Measurements from ENCODE around the gene CLIC6.

Gene CLIC6

GRCh38 chr21:34728479-34728878 is 59.7 kb downstream of the CLIC6 start:
- no peak for DNase-seq (ENCODE audit: low spot score)

- no peak for DNase-seq (ENCODE audit: low spot score)
These were observed 61.4 kb downstream of the CLIC6 start for GRCh38 chr21:34730194-34730593.

GRCh38 chr21:34730756-34731445 is 62.1 kb downstream of the CLIC6 start:
- no peak for DNase-seq (ENCODE audit: low spot score)

- DNase-seq (ENCODE audit: low spot score) = no peak
These were observed 63.6 kb downstream of the CLIC6 start for GRCh38 chr21:34732388-34732821.

- no peak for DNase-seq (ENCODE audit: low spot score)
These were observed 65.1 kb downstream of the CLIC6 start for GRCh38 chr21:34733852-34734251.

GRCh38 chr21:34734696-34735095 is 65.9 kb downstream of the CLIC6 start:
- DNase-seq (ENCODE audit: low spot score) = no peak

- DNase-seq (ENCODE audit: low spot score) = peak; percentile 73
These were observed 67.5 kb downstream of the CLIC6 start for GRCh38 chr21:34736116-34736874.

- peak; percentile 38 for DNase-seq (ENCODE audit: low spot score)
These were observed 68.3 kb downstream of the CLIC6 start for GRCh38 chr21:34737115-34737514.

GRCh38 chr21:34740198-34740597 is 71.4 kb downstream of the CLIC6 start:
- DNase-seq (ENCODE audit: low spot score) = no peak

GRCh38 chr21:34743285-34743684 is 74.5 kb downstream of the CLIC6 start:
- no peak for DNase-seq (ENCODE audit: low spot score)

- DNase-seq (ENCODE audit: low spot score) = peak; percentile 91
These were observed 75.0 kb downstream of the CLIC6 start for GRCh38 chr21:34743831-34744230.

- DNase-seq (ENCODE audit: low spot score) = no peak
These were observed 76.0 kb downstream of the CLIC6 start for GRCh38 chr21:34744801-34745200.

GRCh38 chr21:34745557-34746255 is 76.9 kb downstream of the CLIC6 start:
- DNase-seq (ENCODE audit: low spot score) = peak; percentile 90

GRCh38 chr21:34748862-34749261 is 80.1 kb downstream of the CLIC6 start:
- no peak for DNase-seq (ENCODE audit: low spot score)

GRCh38 chr21:34754690-34755647 is 86.2 kb downstream of the CLIC6 start:
- DNase-seq (ENCODE audit: low spot score) = no peak

GRCh38 chr21:34761758-34762330 is 93.0 kb downstream of the CLIC6 start:
- no peak for DNase-seq (ENCODE audit: low spot score)

- DNase-seq (ENCODE audit: low spot score) = peak; percentile 75
These were observed 94.0 kb downstream of the CLIC6 start for GRCh38 chr21:34762786-34763185.

- no peak for DNase-seq (ENCODE audit: low spot score)
These were observed 96.0 kb downstream of the CLIC6 start for GRCh38 chr21:34764715-34765284.

GRCh38 chr21:34765619-34766018 is 96.8 kb downstream of the CLIC6 start:
- DNase-seq (ENCODE audit: low spot score) = no peak

- DNase-seq (ENCODE audit: low spot score) = no peak
These were observed 98.1 kb downstream of the CLIC6 start for GRCh38 chr21:34766862-34767261.
